Endodermal cell (in vitro differentiated cells): ENCODE measurements around the gene CD2. TPM values are rescaled to one million over a fixed set of nuclear protein-coding genes. Genes with fewer than 3 reads are reported as not detected.

Experiments used
- DNase-seq: peaks from one replicate; pipeline ENCODE4 v3.0.0-alpha.2; 2017
- H3K27ac ChIP-seq: 2 replicates; pipeline ENCODE4 v1.5.1; 2013; ENCODE audit warnings: mild to moderate bottlenecking, low read depth, low read length, moderate library complexity
- H3K27me3 ChIP-seq: 2 replicates; pipeline ENCODE4 v1.6.1; 2013; ENCODE audit warnings: mild to moderate bottlenecking, low read length, moderate library complexity; ENCODE audit not compliant: insufficient read depth, control insufficient read depth, poor library complexity, severe bottlenecking
- H3K36me3 ChIP-seq: 2 replicates; pipeline ENCODE4 v1.7.0; 2013; ENCODE audit warnings: mild to moderate bottlenecking, low read length, moderate library complexity; ENCODE audit not compliant: control insufficient read depth, insufficient read depth
- H3K4me1 ChIP-seq: one replicate; pipeline ENCODE4 v1.7.0; 2013; ENCODE audit warnings: low read length; ENCODE audit not compliant: control insufficient read depth, insufficient read depth
- H3K4me3 ChIP-seq: 2 replicates; pipeline ENCODE4 v1.5.1; 2013; ENCODE audit warnings: mild to moderate bottlenecking, low read length, moderate library complexity
- H3K9ac ChIP-seq: 2 replicates; pipeline ENCODE4 v1.6.1; 2013; ENCODE audit warnings: mild to moderate bottlenecking, low read length, moderate library complexity; ENCODE audit not compliant: poor library complexity, severe bottlenecking; ENCODE audit errors: extremely low read depth
- H3K9me3 ChIP-seq: 2 replicates; pipeline ENCODE4 v1.6.1; 2013; ENCODE audit warnings: mild to moderate bottlenecking, low read length, moderate library complexity; ENCODE audit not compliant: control insufficient read depth
- H3K27ac Mint-ChIP-seq: 2 replicates; pipeline ENCODE4 v1.8.0; 2020; ENCODE audit warnings: mixed read lengths
- H3K27me3 Mint-ChIP-seq: 2 replicates; pipeline ENCODE4 v1.8.0; 2021; ENCODE audit warnings: mild to moderate bottlenecking, mixed read lengths; ENCODE audit not compliant: insufficient read depth
- H3K36me3 Mint-ChIP-seq: 2 replicates; pipeline ENCODE4 v1.8.0; 2020; ENCODE audit warnings: low read depth, mixed read lengths
- H3K4me1 Mint-ChIP-seq: 2 replicates; pipeline ENCODE4 v1.8.0; 2020; ENCODE audit warnings: mixed read lengths
- H3K4me3 Mint-ChIP-seq: 2 replicates; pipeline ENCODE4 v1.8.0; 2020; ENCODE audit warnings: mild to moderate bottlenecking, moderate library complexity, mixed read lengths
- H3K9me3 Mint-ChIP-seq: 2 replicates; pipeline ENCODE4 v1.8.0; 2020; ENCODE audit warnings: mild to moderate bottlenecking, mixed read lengths
- CTCF ChIP-seq: fragments of 200-600 bp; sonication (generic); conservative IDR thresholded peaks from 2 replicates; pipeline ENCODE4 v1.5.0; 2021; ENCODE audit warnings: antibody characterized with exemption, mild to moderate bottlenecking
- WGBS, 2 experiments: methylation state at CpG; one replicate each; pipeline versions ENCODE4 v1.1.5 to v1.1.7; 2013; ENCODE audit warnings: missing lambda C conversion rate in 2 of 2, mixed read lengths in 1 of 2; ENCODE audit not compliant: insufficient coverage in 1 of 2, insufficient read length in 1 of 2; 5-methylcytosine and 5-hydroxymethylcytosine counted together
- total RNA-seq, 2 donors: library from RNA; stranded (reverse); fragmentation: NEBNext Ultra II Directional in 1 of 2; extraction: Animal tissue kit (Norgen Biotek cat#: 25700) in 1 of 2; gene quantifications; 2 replicates in 1 of 2; 3 replicates in 1 of 2; pipeline ENCODE4 v1.2.1, GENCODE V29; 2021

Gene CD2
- total RNA-seq, 2 donors from 2014 or later: not detected

- Histone ChIP-seq H3K4me3 (no peak overlapping the region), H3K27ac (no peak overlapping the region), H3K9me3 (no peaks in the 10 kb centered on the region), H3K4me1 (no peaks in the 10 kb centered on the region), H3K9ac (no peak overlapping the region), H3K36me3 (no peaks in the 10 kb centered on the region), H3K27me3 (no peaks in the 10 kb centered on the region)
- Mint-ChIP-seq H3K9me3 (no peaks in the 10 kb centered on the region), H3K36me3 (no peaks in the 10 kb centered on the region), H3K27ac (no peak overlapping the region), H3K27me3 (no peaks in the 10 kb centered on the region), H3K4me3 (no peak overlapping the region), H3K4me1 (no peaks in the 10 kb centered on the region)
- 93 to 98% methylated on average over 1 of the region's 1 CpG for WGBS, 2 experiments
- no peak for DNase-seq
- TF ChIP-seq CTCF: no peak
These were observed 18.4 kb downstream of the CD2 start for GRCh38 chr1:116772648-116773045.

GRCh38 chr1:116775116-116775752 lies 21.0 kb downstream of the CD2 start:
- Mint-ChIP-seq H3K4me3 (no peak overlapping the region), H3K36me3 (no peaks in the 10 kb centered on the region), H3K27ac (no peak overlapping the region), H3K27me3 (no peaks in the 10 kb centered on the region), H3K4me1 (peaks cover 7% of the 10 kb centered on the region), H3K9me3 (no peaks in the 10 kb centered on the region)
- TF ChIP-seq CTCF: no peak
- WGBS, 2 experiments: 94 to 95% methylated on average over 25 to 29 of the region's 29 CpGs
- Histone ChIP-seq H3K9me3 (no peaks in the 10 kb centered on the region), H3K4me3 (no peak overlapping the region), H3K27ac (no peak overlapping the region), H3K9ac (no peak overlapping the region), H3K4me1 (no peaks in the 10 kb centered on the region), H3K27me3 (no peaks in the 10 kb centered on the region), H3K36me3 (no peaks in the 10 kb centered on the region)
- DNase-seq: no peak

GRCh38 chr1:116777831-116778830 lies 23.9 kb downstream of the CD2 start:
- H3K27ac ChIP-seq: no peak overlapping the region
- H3K4me1 ChIP-seq: no peaks in the 10 kb centered on the region
- no peaks in the 10 kb centered on the region for H3K9me3 ChIP-seq
- H3K36me3 ChIP-seq: no peaks in the 10 kb centered on the region
- DNase-seq: no peak
- Mint-ChIP-seq H3K27ac (no peak overlapping the region), H3K9me3 (no peaks in the 10 kb centered on the region), H3K4me3 (no peak overlapping the region), H3K36me3 (no peaks in the 10 kb centered on the region), H3K27me3 (no peaks in the 10 kb centered on the region), H3K4me1 (peaks cover 7% of the 10 kb centered on the region)
- WGBS, 2 experiments: 67 to 82% methylated on average over 2 to 3 of the region's 3 CpGs
- no peak overlapping the region for H3K4me3 ChIP-seq
- H3K27me3 ChIP-seq: no peaks in the 10 kb centered on the region
- TF ChIP-seq CTCF: no peak
- no peak overlapping the region for H3K9ac ChIP-seq
